GM18858 (cell line): Measurements from ENCODE around the gene CALU.

ENCODE experiments used
- ATAC-seq: cut with Tn5 transposase; IDR thresholded peaks from one replicate; pipeline ENCODE4 v1.9.1; 2021; ENCODE audit not compliant: unreplicated experiment

Gene CALU

DNA sequence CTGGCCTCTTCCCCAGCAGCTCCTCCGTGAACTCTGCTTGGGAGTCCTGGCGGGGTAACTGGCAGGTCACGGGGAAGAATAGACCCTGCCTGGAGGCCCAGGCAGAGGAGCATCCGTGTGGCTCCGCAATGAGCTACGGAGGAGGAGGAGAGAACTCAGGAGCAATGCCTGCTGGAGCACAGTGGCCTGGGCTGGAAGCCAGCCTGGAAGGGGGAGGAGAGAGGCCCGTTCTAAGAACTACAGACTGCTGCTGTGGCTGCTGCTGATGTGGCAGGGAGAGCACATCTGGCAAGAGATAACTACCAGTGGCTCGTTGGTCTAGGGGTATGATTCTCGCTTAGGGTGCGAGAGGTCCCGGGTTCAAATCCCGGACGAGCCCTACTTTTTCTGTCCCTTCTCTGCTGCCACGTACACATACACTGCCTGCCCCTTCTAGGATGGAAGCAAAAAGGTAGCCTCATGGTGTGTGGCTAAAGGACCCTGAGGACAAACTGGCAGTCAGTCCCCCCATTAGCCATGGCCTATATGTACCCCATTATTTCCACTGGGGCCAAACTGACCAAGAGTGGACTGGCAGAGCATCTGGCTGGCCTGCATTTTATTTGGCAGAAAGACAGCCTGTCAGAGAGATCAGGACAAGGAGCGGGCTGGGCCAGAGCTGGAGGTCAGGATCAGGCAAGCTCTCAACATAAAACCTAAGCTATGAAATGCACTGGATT lies 44.1 kb downstream of the CALU start:
- ATAC-seq: no peak

GRCh38 chr7:128785738-128786137 lies 46.6 kb downstream of the CALU start:
- no peak for ATAC-seq

DNA sequence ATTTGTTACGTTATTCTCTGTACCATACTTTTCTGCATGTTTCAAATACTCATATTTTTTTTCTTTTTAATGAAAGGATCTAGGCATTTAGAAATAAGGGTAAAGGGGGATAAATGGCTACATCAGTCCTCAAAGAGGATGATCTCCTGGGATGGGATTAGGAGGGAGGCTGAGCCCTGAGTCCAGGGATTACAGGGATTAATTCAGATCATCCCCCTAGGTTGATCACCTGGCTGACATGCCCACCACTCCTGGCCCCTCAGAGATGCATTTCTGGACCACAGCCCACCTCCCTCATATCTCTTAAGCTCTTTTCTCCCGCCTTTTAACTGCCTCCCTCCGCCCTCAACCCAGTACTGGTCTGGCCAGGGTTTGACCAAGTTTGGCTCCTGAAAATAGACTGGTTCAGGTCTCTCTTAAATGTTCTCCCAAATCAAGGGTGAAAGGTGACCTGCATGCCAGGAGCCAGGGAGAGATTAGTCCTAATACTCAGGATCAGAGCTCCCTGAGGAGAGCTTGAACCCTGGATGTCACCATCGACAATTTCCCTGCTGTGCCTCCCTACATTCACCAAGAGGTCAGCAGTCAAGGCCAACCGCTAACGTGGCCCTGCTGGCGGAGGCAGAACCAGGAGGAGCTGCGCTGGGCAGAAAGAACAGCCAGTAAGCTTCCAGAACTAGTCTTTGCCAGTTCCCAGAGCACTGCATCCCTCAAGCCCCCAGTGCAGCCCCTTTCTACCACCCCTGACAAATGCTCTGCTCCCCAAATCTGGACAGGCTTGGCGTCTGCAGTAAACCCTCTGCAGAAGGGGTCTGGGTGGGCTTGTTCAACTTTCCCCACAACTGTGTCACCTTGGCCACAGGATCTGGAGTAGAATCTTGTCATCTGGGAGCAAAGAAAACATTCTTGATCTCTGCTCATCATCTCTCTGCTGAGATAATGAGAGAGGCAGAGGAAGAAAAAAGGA lies 49.6 kb downstream of the CALU start:
- ATAC-seq: no peak

- no peak for ATAC-seq
Observed at GRCh38 chr7:128790315-128791041, 51.3 kb downstream of the CALU start.

- peak; percentile 53 for ATAC-seq
Observed at GRCh38 chr7:128791121-128791971, 52.2 kb downstream of the CALU start, which contains the start of gene CCDC136. TSS of gene CCDC136 (plus strand) at chr7:128791968. CDS start at chr7:128792412, 444 bp downstream.

GRCh38 chr7:128791972-128792327 lies 52.8 kb downstream of the CALU start:
- no peak for ATAC-seq

DNA sequence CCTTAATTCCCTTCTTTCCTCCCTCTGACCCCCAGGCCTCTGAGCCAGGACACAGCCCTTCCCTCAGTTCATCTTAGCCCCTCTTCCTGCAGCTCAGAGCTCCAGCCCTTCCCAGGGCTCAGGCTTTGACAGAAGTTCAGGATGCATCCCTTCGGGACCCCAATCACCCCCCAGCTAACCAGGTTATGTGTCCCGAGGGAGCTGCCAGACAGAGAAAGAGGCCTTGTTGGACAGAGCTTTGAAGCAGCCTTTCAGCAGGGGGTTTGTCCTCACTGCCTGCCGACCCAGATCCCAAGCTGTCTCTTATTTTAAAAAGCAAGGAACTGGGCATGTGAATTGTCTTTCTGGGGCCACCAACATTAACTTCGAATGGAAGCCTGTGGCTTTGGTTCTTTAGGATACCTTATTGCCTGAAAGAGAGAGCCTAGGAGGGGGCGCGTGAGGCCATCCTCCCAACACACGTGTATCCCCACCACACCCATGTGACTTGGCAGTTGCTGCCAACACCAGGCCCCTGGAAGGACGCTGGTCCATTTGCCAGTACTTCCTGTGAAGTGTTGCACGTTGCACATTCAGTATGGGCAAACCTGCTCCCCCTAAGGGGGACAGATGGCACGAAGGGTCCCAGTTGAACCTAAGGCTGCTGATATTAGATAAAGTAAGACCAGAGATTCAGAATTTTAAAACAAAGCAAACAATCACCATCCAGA lies 53.5 kb downstream of the CALU start:
- ATAC-seq: no peak

DNA sequence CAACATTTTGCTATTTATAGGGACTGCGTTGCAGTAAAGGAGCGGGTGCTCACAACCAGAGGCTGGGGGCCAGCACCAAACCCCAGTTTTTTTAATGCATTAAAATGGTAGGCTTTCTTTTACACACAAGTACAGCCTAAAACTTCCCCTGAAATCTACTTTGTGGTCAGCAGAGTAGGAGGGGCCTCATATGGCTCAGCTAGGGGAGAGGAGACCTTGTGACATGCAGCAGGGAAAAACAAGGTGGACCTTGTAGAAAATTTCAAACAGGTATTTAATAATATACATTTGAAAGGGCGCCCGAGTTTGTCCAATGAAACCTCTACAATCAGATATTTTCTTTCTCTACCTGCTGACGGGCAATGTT lies 54.0 kb downstream of the CALU start:
- no peak for ATAC-seq

DNA sequence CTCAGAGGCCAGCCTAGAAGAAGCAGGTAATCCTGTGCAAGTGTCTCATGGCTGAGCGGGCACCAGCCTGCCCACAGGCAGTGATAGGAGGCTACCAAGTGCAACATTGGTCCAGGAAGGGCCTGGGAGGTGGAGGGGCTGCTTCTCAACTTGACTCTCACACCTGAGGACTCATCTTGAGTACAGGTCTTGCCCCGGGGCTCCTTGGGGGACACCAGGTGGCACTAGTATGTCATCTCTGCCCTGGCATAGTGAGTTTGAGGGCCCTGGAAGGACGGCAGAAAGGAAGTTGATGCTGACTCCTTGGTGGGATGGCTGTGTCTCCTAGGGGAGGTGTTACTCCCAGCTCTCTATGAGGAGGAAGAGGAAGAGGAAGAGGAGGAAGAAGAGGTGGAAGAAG lies 54.9 kb downstream of the CALU start:
- no peak for ATAC-seq

DNA sequence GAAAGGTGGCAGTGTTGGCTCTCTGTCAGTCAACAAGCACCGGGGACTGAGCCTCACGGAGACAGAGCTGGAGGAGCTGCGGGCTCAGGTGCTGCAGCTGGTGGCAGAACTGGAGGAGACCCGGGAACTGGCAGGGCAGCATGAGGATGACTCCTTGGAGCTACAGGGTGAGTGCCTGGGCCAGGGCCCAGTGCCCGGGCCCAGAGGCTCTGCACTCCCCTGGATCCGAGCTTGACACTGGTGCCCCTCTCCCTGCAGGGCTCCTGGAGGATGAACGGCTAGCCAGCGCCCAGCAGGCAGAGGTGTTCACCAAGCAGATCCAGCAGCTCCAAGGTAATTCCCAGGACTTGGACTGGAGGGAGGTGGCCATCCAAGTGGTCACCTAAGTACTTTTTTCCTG lies 55.3 kb downstream of the CALU start:
- no peak for ATAC-seq

DNA sequence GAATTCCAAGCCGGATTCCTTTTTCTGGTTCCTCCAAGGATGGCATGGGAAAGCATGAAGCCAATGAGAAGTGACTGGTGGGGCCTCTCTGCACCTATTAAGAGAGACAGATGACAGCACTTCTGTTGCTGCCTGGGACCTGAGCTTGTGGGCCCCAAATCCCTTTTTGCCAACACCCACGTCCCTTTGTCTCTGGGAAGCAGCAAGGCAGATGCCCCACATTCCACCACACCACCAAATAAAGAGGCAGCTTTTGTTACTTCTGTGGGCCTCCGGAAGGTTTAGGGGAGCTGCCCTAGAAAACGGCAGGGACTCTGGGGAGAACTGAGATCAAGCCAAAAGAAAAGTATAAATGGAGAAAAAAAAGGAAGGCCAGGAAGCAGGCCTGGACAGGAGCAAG lies 56.0 kb downstream of the CALU start:
- no peak for ATAC-seq

GRCh38 chr7:128796327-128796726 lies 57.2 kb downstream of the CALU start:
- no peak for ATAC-seq

DNA sequence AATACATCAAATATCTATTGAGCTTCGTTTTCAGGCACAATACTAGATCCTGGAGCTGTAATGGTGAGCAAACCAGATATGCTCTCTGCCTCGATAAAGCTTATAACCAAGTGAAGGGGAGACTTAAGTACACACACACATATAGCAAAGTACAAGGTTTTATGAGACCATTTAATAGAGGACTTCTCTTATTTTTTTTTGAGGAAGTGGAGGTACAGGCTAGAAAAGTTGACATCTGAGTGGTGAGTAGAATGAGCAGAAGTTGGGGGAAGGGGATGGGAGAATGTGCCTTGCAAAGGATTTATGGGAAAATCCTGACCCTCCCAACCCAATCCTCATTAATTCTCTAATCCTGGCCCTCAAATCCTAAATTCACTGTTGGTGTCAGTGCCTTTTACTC lies 60.3 kb downstream of the CALU start:
- no peak for ATAC-seq

DNA sequence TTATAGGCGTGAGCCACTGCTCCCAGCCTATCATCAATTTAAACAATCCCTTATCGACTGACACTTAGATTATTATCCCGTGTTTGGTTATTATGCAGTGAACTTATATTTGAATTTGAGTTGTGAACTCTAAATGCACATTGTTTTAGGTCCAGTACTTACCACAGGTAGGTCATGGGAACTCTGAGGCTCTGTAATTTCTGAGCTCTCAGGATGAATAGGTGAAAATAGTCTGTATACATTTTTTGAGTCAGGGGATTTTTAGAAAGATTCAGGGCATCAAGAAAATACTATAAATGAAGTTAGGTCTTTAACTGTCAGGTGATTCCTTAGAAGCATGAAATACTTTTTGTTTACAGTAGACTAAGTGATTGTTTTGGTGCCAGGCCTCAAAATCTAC lies 61.4 kb downstream of the CALU start:
- no peak for ATAC-seq

DNA sequence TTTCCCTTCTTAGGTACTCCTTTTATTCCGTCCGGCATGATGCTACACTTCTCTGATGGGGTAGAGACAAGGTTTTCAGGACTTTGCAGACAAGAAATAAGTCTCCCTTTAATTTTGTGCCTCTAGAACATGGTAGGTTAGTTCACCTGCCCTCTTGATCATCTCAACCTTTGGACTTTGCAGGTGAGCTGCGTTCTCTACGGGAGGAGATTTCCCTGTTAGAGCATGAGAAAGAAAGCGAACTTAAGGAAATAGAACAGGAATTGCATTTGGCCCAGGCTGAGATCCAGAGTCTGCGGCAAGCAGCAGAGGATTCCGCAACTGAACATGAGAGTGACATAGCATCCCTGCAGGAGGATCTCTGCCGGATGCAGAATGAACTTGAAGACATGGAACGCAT lies 61.8 kb downstream of the CALU start:
- ATAC-seq: no peak

- no peak for ATAC-seq
Observed at GRCh38 chr7:128801667-128802418, 62.7 kb downstream of the CALU start.

- no peak for ATAC-seq
Observed at GRCh38 chr7:128804484-128804883, 65.3 kb downstream of the CALU start.

DNA sequence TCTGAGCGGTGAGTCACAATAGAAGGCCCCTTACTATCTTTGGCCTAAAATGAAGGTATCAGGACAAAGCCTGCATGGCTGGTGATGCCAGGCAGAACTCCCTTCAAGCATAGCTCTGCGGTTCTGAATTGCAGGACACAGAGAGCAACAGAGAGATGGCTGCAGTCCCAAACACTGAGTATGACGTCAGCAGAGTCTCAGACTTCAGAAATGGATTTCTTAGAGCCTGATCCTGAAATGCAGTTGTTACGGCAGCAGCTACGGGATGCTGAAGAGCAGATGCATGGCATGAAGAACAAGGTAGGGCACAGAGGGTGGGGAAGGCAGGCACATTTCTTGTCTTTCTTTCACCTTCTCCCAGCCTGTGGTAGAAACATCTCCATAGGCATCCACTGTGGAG lies 66.1 kb downstream of the CALU start:
- no peak for ATAC-seq

DNA sequence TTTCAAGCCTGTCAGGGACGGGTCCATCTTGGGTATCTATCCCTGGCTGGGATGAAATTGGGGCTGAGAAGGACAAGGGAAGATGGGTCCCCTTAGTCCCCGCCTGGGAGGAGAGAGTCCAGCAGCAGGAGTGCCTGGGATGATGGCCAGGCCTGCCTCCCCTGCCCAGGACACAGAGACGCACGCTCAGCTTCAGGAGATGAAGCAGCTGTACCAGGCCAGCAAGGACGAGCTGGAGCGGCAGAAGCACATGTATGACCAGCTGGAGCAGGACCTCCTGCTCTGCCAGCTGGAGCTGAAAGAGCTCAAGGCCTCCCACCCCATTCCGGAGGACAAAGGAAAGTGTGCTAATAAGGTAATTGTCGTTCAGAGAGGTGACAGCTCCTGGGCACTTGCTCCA lies 68.0 kb downstream of the CALU start:
- ATAC-seq: no peak
